Gastroesophageal sphincter (tissue), 4 donors: ENCODE results near the gene CFAP77. TPM values are rescaled to one million over a fixed set of nuclear protein-coding genes. Genes with fewer than 3 reads are reported as not detected.

Experiments used
- ATAC-seq: fragments of 150-250 bp; one replicate; pipeline ENCODE4 v1.9.1; 2016; ENCODE audit warnings: mild to moderate bottlenecking, moderate library complexity
- H3K27ac ChIP-seq, 4 donors: fragments of 200-600 bp; sonication (generic) in 3 of 4; 1 replicate in 3 of 4; 2 replicates in 1 of 4; pipeline ENCODE4 v1.5.1; 2016 to 2019
- H3K27me3 ChIP-seq: fragments of 200-600 bp; sonication (generic); one replicate; pipeline ENCODE4 v1.5.1; 2019
- H3K36me3 ChIP-seq, 2 donors: fragments of 200-600 bp; sonication (generic); one replicate each; pipeline ENCODE4 v1.5.1; 2019; ENCODE audit warnings: control low read depth in 1 of 2
- H3K4me1 ChIP-seq, 3 donors: fragments of 200-600 bp; sonication (generic); 1 replicate in 2 of 3; 2 replicates in 1 of 3; pipeline ENCODE4 v1.5.1; 2016 to 2019; ENCODE audit warnings: control low read depth in 2 of 3
- H3K4me3 ChIP-seq, 2 donors: fragments of 200-600 bp; sonication (generic); one replicate each; pipeline ENCODE4 v1.5.1; 2019; ENCODE audit warnings: mild to moderate bottlenecking in 1 of 2, moderate library complexity in 1 of 2
- H3K9me3 ChIP-seq, 3 donors: fragments of 200-600 bp; sonication (generic); one replicate each; pipeline ENCODE4 v1.5.1; 2017 to 2019; ENCODE audit warnings: control low read depth in 2 of 3
- CTCF ChIP-seq, 4 experiments: fragments of 200-600 bp in 2 of 4; fragments of 450-650 bp in 2 of 4; sonication (generic) in 1 of 4; IDR thresholded peaks; one replicate each; pipeline ENCODE4 v1.5.1; 2017 to 2019; ENCODE audit warnings: antibody characterized with exemption in 4 of 4, mild to moderate bottlenecking in 2 of 4, moderate library complexity in 2 of 4
- EP300 ChIP-seq: sonication (generic); formaldehyde crosslinking; IDR thresholded peaks from one replicate; pipeline ENCODE4 v1.6.1; 2017; ENCODE audit warnings: antibody characterized with exemption, mild to moderate bottlenecking
- POLR2A ChIP-seq, 2 donors: fragments of 450-650 bp; IDR thresholded peaks; one replicate each; pipeline ENCODE4 v1.6.1; 2017; ENCODE audit warnings: antibody characterized with exemption in 2 of 2, mild to moderate bottlenecking in 2 of 2, moderate library complexity in 1 of 2
- POLR2AphosphoS5 ChIP-seq: sonication (generic); formaldehyde crosslinking; IDR thresholded peaks from one replicate; pipeline ENCODE4 v1.6.1; 2017; ENCODE audit warnings: antibody characterized with exemption
- WGBS, 2 donors: methylation state at CpG; one replicate each; pipeline ENCODE4 v1.1.5; 2018; ENCODE audit warnings: low coverage in 1 of 2; 5-methylcytosine and 5-hydroxymethylcytosine counted together
- total RNA-seq, 4 donors: library from RNA; depleted of rRNA; stranded (reverse); fragments of >200 nt; gene quantifications; one replicate each; pipeline ENCODE4 v1.1.0, GENCODE V29; 2016

The CFAP77 gene
- total RNA-seq, 4 donors from 2014 or later = not detected

- no peak for TF ChIP-seq CTCF (IDR thresholded peaks at IDR 0.05)
- Histone ChIP-seq H3K9me3 (no peaks in the 10 kb centered on the region), H3K4me1 (no peaks in the 10 kb centered on the region), H3K4me3 (no peak overlapping the region), H3K27me3 (peaks cover 60% of the 10 kb centered on the region), H3K27ac (no peak overlapping the region), H3K36me3 (no peaks in the 10 kb centered on the region)
- WGBS, 2 donors = 61 to 64% methylated on average over 4 to 8 of the region's 8 CpGs
- no peak for ATAC-seq
These were observed 46.2 kb downstream of the CFAP77 start for GRCh38 chr9:132456241-132456640.

GRCh38 chr9:132457504-132458236 is 47.7 kb downstream of the CFAP77 start:
- TF ChIP-seq CTCF (IDR thresholded peaks at IDR 0.05) = no peak
- no peak for TF ChIP-seq EP300
- no peak for TF ChIP-seq POLR2AphosphoS5
- no peak for TF ChIP-seq POLR2A (IDR thresholded peaks at IDR 0.05)
- Histone ChIP-seq H3K36me3 (no peaks in the 10 kb centered on the region), H3K9me3 (no peaks in the 10 kb centered on the region), H3K27me3 (peaks cover 59% of the 10 kb centered on the region), H3K27ac (no peak overlapping the region), H3K4me3 (no peak overlapping the region), H3K4me1 (no peaks in the 10 kb centered on the region)
- 32 to 45% methylated on average over 14 to 29 of the region's 36 CpGs for WGBS, 2 donors
- ATAC-seq = no peak

- no peak for ATAC-seq
- TF ChIP-seq POLR2AphosphoS5 = no peak
- no peak for TF ChIP-seq POLR2A (IDR thresholded peaks at IDR 0.05)
- no peak for TF ChIP-seq CTCF (IDR thresholded peaks at IDR 0.05)
- TF ChIP-seq EP300 = no peak
- no peak overlapping the region for H3K4me3 ChIP-seq
- WGBS, 2 donors = 79 to 85% methylated on average over 3 to 6 of the region's 8 CpGs
- peaks cover 51% of the 10 kb centered on the region for H3K27me3 ChIP-seq
- H3K4me1 ChIP-seq = no peaks in the 10 kb centered on the region
- no peak overlapping the region for H3K27ac ChIP-seq
- H3K36me3 ChIP-seq = no peaks in the 10 kb centered on the region
- no peaks in the 10 kb centered on the region for H3K9me3 ChIP-seq
These were observed 48.4 kb downstream of the CFAP77 start for GRCh38 chr9:132458432-132458831.

- ATAC-seq = no peak
- Histone ChIP-seq H3K27ac (no peak overlapping the region), H3K4me1 (no peaks in the 10 kb centered on the region), H3K4me3 (no peak overlapping the region), H3K27me3 (peaks cover 50% of the 10 kb centered on the region), H3K9me3 (no peaks in the 10 kb centered on the region), H3K36me3 (no peaks in the 10 kb centered on the region)
- TF ChIP-seq EP300 (no peak), POLR2A (IDR thresholded peaks at IDR 0.05) (no peak), CTCF (IDR thresholded peaks at IDR 0.05) (no peak), POLR2AphosphoS5 (no peak)
- WGBS, 2 donors = 87 to 98% methylated on average over 7 of the region's 7 CpGs
These were observed 49.6 kb downstream of the CFAP77 start for GRCh38 chr9:132459661-132460060.

GRCh38 chr9:132460240-132460639 is 50.2 kb downstream of the CFAP77 start:
- H3K27me3 ChIP-seq = peaks cover 51% of the 10 kb centered on the region
- no peak for TF ChIP-seq POLR2A (IDR thresholded peaks at IDR 0.05)
- TF ChIP-seq POLR2AphosphoS5 = no peak
- no peak for TF ChIP-seq EP300
- TF ChIP-seq CTCF (IDR thresholded peaks at IDR 0.05) = no peak
- H3K4me1 ChIP-seq = no peaks in the 10 kb centered on the region
- H3K4me3 ChIP-seq = no peak overlapping the region
- ATAC-seq = no peak
- no peaks in the 10 kb centered on the region for H3K36me3 ChIP-seq
- no peak overlapping the region for H3K27ac ChIP-seq
- whole genome bisulfite sequencing, 2 donors = 83 to 100% methylated on average over 1 to 2 of the region's 2 CpGs
- H3K9me3 ChIP-seq = no peaks in the 10 kb centered on the region
